Trophoblast cell (in vitro differentiated cells and primary cell): ENCODE results near the gene CNIH1.
"Not testable (repeated sequence)": the region's sequence is repeated elsewhere in the genome, so short reads cannot be mapped to it uniquely, and the experiment has no call there.

Experiments used
- DNase-seq, 2 donors: peaks; one replicate each; pipeline ENCODE4 v3.0.0-alpha.2; 2016
- H2AFZ ChIP-seq: 2 replicates; pipeline ENCODE4 v1.6.1; 2013; ENCODE audit warnings: low read length, moderate library complexity, mild to moderate bottlenecking; ENCODE audit not compliant: insufficient read depth, poor library complexity
- H2AK5ac ChIP-seq: 2 replicates; pipeline ENCODE4 v1.6.1; 2013; ENCODE audit warnings: mild to moderate bottlenecking, low read length
- H2BK120ac ChIP-seq: 2 replicates; pipeline ENCODE4 v1.6.1; 2013; ENCODE audit warnings: low read length, mild to moderate bottlenecking, moderate library complexity; ENCODE audit not compliant: insufficient read depth, poor library complexity
- H2BK12ac ChIP-seq: 2 replicates; pipeline ENCODE4 v1.6.1; 2013; ENCODE audit warnings: mild to moderate bottlenecking, low read length, moderate library complexity
- H2BK5ac ChIP-seq: 2 replicates; pipeline ENCODE4 v1.6.1; 2013; ENCODE audit warnings: low read length, low read depth, moderate library complexity, mild to moderate bottlenecking; ENCODE audit not compliant: poor library complexity
- H3K14ac ChIP-seq: 2 replicates; pipeline ENCODE4 v1.6.1; 2013; ENCODE audit warnings: mild to moderate bottlenecking, low read length
- H3K18ac ChIP-seq: 2 replicates; pipeline ENCODE4 v1.6.1; 2013; ENCODE audit warnings: mild to moderate bottlenecking, low read length
- H3K23ac ChIP-seq: 2 replicates; pipeline ENCODE4 v1.6.1; 2013; ENCODE audit warnings: low read length
- H3K27ac ChIP-seq: 2 replicates; pipeline ENCODE4 v1.5.1; 2013; ENCODE audit warnings: low read depth, mild to moderate bottlenecking, inconsistent platforms, low read length, moderate library complexity
- H3K27me3 ChIP-seq: 2 replicates; pipeline ENCODE4 v1.6.1; 2013; ENCODE audit warnings: inconsistent platforms, mild to moderate bottlenecking, low read length, moderate library complexity; ENCODE audit not compliant: insufficient read depth
- H3K36me3 ChIP-seq, 2 experiments: 1 replicate in 1 of 2; 2 replicates in 1 of 2; pipeline ENCODE4 v1.6.1; 2013; ENCODE audit warnings: low read length in 2 of 2, mild to moderate bottlenecking in 2 of 2, moderate library complexity in 1 of 2; ENCODE audit not compliant: insufficient read depth in 2 of 2, control insufficient read depth in 1 of 2
- H3K4ac ChIP-seq: 2 replicates; pipeline ENCODE4 v1.6.1; 2013; ENCODE audit warnings: low read depth, mild to moderate bottlenecking, low read length, moderate library complexity
- H3K4me1 ChIP-seq, 2 experiments: 1 replicate in 1 of 2; 2 replicates in 1 of 2; pipeline ENCODE4 v1.6.1; 2013; ENCODE audit warnings: low read length in 2 of 2, mild to moderate bottlenecking in 2 of 2, moderate library complexity in 1 of 2; ENCODE audit not compliant: insufficient read depth in 2 of 2, control insufficient read depth in 1 of 2
- H3K4me2 ChIP-seq: 2 replicates; pipeline ENCODE4 v1.6.1; 2013; ENCODE audit warnings: inconsistent platforms, mild to moderate bottlenecking, low read length, moderate library complexity
- H3K4me3 ChIP-seq: 2 replicates; pipeline ENCODE4 v1.5.1; 2013; ENCODE audit warnings: mild to moderate bottlenecking, low read depth, low read length, inconsistent platforms
- H3K79me1 ChIP-seq: one replicate; pipeline ENCODE4 v1.6.1; 2013; ENCODE audit warnings: low read length
- H3K79me2 ChIP-seq: 2 replicates; pipeline ENCODE4 v1.6.1; 2013; ENCODE audit warnings: low read length, mild to moderate bottlenecking; ENCODE audit not compliant: control insufficient read depth, insufficient read depth, poor library complexity
- H3K9ac ChIP-seq: 2 replicates; pipeline ENCODE4 v1.6.1; 2013; ENCODE audit warnings: mild to moderate bottlenecking, low read length
- H3K9me3 ChIP-seq: 2 replicates; pipeline ENCODE4 v1.6.1; 2013; ENCODE audit warnings: low read depth, mild to moderate bottlenecking, control low read depth, inconsistent platforms, low read length; ENCODE audit not compliant: insufficient read depth
- H4K12ac ChIP-seq: 2 replicates; pipeline ENCODE4 v1.6.1; 2013; ENCODE audit warnings: low read depth, mild to moderate bottlenecking, low read length, moderate library complexity
- H4K8ac ChIP-seq: 2 replicates; pipeline ENCODE4 v1.6.1; 2013; ENCODE audit warnings: low read depth, mild to moderate bottlenecking, low read length, moderate library complexity
- H4K91ac ChIP-seq: one replicate; pipeline ENCODE4 v1.6.1; 2013; ENCODE audit warnings: low read depth, mild to moderate bottlenecking, low read length, moderate library complexity
- WGBS: extraction: QIAGEN DNeasy Blood & Tissue Kit; methylation state at CpG from one replicate; pipeline ENCODE4 v1.1.7; 2013; ENCODE audit warnings: missing lambda C conversion rate; ENCODE audit not compliant: insufficient read length, insufficient coverage; ENCODE audit errors: extremely low coverage; 5-methylcytosine and 5-hydroxymethylcytosine counted together

The CNIH1 gene

DNA sequence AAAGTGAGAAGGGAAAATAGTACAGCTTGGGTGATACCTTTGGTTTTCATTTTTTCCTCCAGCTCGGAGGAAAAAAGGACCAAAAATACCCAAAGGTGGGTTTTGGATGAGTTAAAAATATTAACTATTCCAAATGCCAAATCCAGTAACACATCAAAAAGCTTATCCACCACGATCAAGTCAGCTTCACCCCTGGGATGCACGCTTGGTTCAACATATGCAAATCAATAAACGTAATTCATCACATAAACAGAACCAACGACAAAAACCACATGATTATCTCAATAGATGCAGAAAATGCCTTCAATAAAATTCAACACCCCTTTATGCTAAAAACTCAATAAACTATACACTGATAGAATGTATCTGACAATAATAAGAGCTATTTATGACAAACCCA lies 62.3 kb downstream of the CNIH1 start:
- not testable (repeated sequence) for H3K27ac ChIP-seq, H3K36me3 ChIP-seq, H2AFZ ChIP-seq, DNase-seq, H3K23ac ChIP-seq, H4K8ac ChIP-seq, H3K4me1 ChIP-seq, H3K18ac ChIP-seq, H3K4me3 ChIP-seq, H3K14ac ChIP-seq, H4K91ac ChIP-seq, H3K4me2 ChIP-seq, H3K9ac ChIP-seq, H2BK5ac ChIP-seq, H3K79me1 ChIP-seq, H3K4ac ChIP-seq, H3K79me2 ChIP-seq, H3K9me3 ChIP-seq, H3K27me3 ChIP-seq, H2BK120ac ChIP-seq, H2AK5ac ChIP-seq, H4K12ac ChIP-seq, H2BK12ac ChIP-seq
- no CpG with 5 or more reads among the region's 5 CpGs for WGBS

DNA sequence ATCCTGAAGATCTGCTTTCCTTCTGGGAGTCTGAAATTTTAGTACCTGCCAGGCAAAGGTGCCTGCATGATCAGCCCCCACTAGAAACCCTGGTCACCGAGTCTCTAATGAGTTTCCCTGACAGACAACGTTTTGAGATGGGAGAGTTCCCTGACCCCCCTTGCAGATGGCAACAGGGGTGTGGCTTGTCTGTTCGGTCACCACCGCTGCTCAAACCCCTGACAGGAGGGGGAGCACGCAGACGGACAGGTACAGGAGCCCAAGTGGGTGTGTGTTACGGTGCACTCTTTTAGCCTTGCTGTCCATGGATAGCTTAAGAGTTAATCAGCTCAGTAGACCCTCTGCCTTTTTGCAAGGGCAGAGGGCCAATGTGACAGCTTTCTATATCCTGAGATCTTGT lies 63.7 kb downstream of the CNIH1 start:
- Histone ChIP-seq H2BK120ac (no peak overlapping the region), H3K79me2 (no peaks in the 10 kb centered on the region), H3K36me3 (no peaks in the 10 kb centered on the region), H3K9ac (no peak overlapping the region), H2BK12ac (no peak overlapping the region), H2AK5ac (no peak overlapping the region), H2BK5ac (no peak overlapping the region), H3K27me3 (no peaks in the 10 kb centered on the region), H3K4me3 (no peak overlapping the region), H4K8ac (no peak overlapping the region), H3K9me3 (no peaks in the 10 kb centered on the region), H3K27ac (no peak overlapping the region), H3K79me1 (no peaks in the 10 kb centered on the region), H3K4me2 (no peak overlapping the region), H4K12ac (no peak overlapping the region), H2AFZ (no peak overlapping the region), H3K4me1 (no peaks in the 10 kb centered on the region), H3K18ac (no peak overlapping the region), H3K23ac (peak overlapping the region; percentile 66), H3K14ac (no peak overlapping the region), H4K91ac (no peak overlapping the region), H3K4ac (no peak overlapping the region)
- no peak for DNase-seq
- WGBS = no CpG with 5 or more reads among the region's 7 CpGs

DNA sequence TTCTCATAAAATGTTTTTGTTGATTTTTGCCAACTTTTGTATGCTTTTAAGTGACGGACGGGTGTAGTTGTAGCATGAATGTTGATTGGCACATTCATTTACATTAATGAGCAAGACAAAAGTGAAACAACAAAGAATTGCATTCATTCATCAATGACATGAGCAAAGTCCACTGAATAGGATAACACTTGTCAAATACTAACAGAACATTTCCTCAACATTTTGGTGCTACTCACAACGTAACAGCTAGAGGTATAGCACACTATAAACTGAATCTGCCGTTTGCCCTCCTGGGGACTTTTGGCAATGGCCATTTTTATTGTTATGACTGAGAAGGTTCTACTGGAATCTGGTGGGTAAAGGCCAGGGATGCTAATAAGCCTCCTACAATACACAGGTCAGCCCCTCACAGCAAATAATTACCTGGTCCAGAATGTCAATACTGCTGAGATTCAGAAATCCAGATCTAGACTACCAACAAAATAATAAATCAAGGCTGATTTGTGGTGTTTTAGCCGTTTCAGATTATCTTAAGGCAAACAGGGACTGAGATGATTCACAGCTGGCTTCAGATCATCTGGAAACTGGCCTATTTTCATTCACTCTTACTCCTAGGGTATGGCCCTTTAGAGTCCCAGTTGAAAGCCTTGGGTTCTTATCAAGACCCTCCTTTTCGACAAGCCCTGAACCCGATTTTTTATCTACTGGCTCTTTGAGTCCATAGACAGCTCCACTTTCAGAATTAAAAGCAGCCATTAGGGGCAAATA lies 66.9 kb downstream of the CNIH1 start:
- no peak overlapping the region for H2AFZ ChIP-seq
- DNase-seq = no peak
- no peak overlapping the region for H3K4ac ChIP-seq
- H3K79me1 ChIP-seq = no peaks in the 10 kb centered on the region
- no peaks in the 10 kb centered on the region for H3K79me2 ChIP-seq
- no peak overlapping the region for H2AK5ac ChIP-seq
- no peak overlapping the region for H2BK12ac ChIP-seq
- no peaks in the 10 kb centered on the region for H3K27me3 ChIP-seq
- H3K18ac ChIP-seq = no peak overlapping the region
- no peaks in the 10 kb centered on the region for H3K9me3 ChIP-seq
- no peak overlapping the region for H3K4me2 ChIP-seq
- no peak overlapping the region for H4K12ac ChIP-seq
- peaks cover 3% of the 10 kb centered on the region in 2 experiments for H3K4me1 ChIP-seq
- WGBS = no CpG with 5 or more reads among the region's 7 CpGs
- H3K36me3 ChIP-seq = no peaks in the 10 kb centered on the region
- H3K4me3 ChIP-seq = no peak overlapping the region
- H4K8ac ChIP-seq = no peak overlapping the region
- no peak overlapping the region for H2BK120ac ChIP-seq
- no peak overlapping the region for H3K9ac ChIP-seq
- no peak overlapping the region for H3K14ac ChIP-seq
- no peak overlapping the region for H2BK5ac ChIP-seq
- no peak overlapping the region for H3K23ac ChIP-seq
- no peak overlapping the region for H3K27ac ChIP-seq
- no peak overlapping the region for H4K91ac ChIP-seq
